ENCODE results near the gene ARX. TPM values are rescaled to one million over a fixed set of nuclear protein-coding genes. Genes with fewer than 3 reads are reported as not detected.

Gene ARX
- total RNA-seq, 1 experiment from 2014 or later = not detected

DNA sequence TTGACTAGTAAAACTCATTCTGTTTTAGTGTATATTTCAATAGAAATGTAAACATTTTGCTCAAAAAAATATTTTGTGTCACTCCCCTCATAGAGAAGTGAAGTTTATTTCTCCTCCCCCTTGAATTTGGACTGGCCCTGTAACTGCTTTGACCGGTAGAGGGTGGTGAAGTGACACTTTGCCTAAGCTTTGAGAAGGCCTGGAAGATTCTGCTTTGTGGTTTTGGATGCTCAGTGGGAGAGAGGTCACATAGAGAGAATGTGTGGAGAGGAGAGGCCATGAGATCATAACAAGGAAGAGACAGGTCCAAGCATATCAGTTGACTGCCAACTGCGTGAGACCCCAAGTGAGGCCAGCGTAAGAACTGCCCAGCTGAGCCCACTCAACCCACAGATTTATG lies 19.1 kb upstream of the ARX start:
- H3K36me3 ChIP-seq (ENCODE audit: insufficient read depth, low read length) = no peaks in the 10 kb centered on the region
- no peaks in the 10 kb centered on the region for H3K9me3 ChIP-seq (ENCODE audit: low read length)
- no peak overlapping the region for H3K4me2 ChIP-seq (ENCODE audit: low read depth, low read length, poor library complexity, severe bottlenecking)
- DNase-seq = no peak
- no peaks in the 10 kb centered on the region for H3K79me2 ChIP-seq (ENCODE audit: low read length)
- no peak overlapping the region for H3K4me3 ChIP-seq (ENCODE audit: low read length)
- H3K4me1 ChIP-seq (ENCODE audit: low read length) = no peaks in the 10 kb centered on the region
- no peaks in the 10 kb centered on the region for H3K9me2 ChIP-seq (replicated peaks; ENCODE audit: insufficient read depth, low read length)
- H4K20me1 ChIP-seq (ENCODE audit: insufficient read depth, low read depth, low read length) = no peaks in the 10 kb centered on the region
- no peaks in the 10 kb centered on the region for H3K27me3 ChIP-seq (ENCODE audit: low read length)
- no peak overlapping the region for H2AFZ ChIP-seq (ENCODE audit: low read length)
- no peak overlapping the region for H3K9ac ChIP-seq (ENCODE audit: low read length)
- no peak overlapping the region for H3K27ac ChIP-seq (ENCODE audit: low read length)

DNA sequence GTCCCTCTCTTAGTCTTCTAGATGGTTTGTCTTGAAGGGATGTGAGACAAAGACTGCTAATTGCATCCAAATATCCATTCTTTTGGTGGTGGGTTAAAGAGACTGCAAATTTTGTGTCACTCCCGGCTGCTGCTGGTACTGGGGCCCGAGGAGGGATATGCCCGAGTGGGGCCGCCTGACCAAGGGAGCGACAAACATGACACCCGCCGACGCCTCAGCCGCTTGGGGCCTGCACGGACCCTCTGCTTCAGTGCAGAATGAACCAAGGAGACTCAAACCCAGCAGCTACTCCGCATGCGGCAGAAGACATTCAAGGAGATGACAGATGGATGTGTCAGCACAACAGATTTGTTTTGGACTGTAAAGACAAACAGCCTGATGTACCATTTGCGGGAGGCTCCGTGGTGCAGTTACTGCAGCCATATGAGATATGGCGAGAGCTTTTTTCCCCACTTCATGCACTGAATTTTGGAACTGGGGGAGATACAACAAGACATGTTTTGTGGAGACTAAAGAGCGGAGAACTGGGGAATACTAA lies 13.6 kb upstream of the ARX start:
- no peak overlapping the region for H3K27ac ChIP-seq (ENCODE audit: low read length)
- no peaks in the 10 kb centered on the region for H3K9me3 ChIP-seq (ENCODE audit: low read length)
- DNase-seq = no peak
- no peak overlapping the region for H3K4me2 ChIP-seq (ENCODE audit: low read depth, low read length, poor library complexity, severe bottlenecking)
- no peak overlapping the region for H3K4me3 ChIP-seq (ENCODE audit: low read length)
- no peaks in the 10 kb centered on the region for H4K20me1 ChIP-seq (ENCODE audit: insufficient read depth, low read depth, low read length)
- H3K79me2 ChIP-seq (ENCODE audit: low read length) = no peaks in the 10 kb centered on the region
- H3K36me3 ChIP-seq (ENCODE audit: insufficient read depth, low read length) = no peaks in the 10 kb centered on the region
- H3K9me2 ChIP-seq (replicated peaks; ENCODE audit: insufficient read depth, low read length) = no peaks in the 10 kb centered on the region
- no peaks in the 10 kb centered on the region for H3K27me3 ChIP-seq (ENCODE audit: low read length)
- H3K4me1 ChIP-seq (ENCODE audit: low read length) = no peaks in the 10 kb centered on the region
- no peak overlapping the region for H2AFZ ChIP-seq (ENCODE audit: low read length)
- H3K9ac ChIP-seq (ENCODE audit: low read length) = no peak overlapping the region

DNA sequence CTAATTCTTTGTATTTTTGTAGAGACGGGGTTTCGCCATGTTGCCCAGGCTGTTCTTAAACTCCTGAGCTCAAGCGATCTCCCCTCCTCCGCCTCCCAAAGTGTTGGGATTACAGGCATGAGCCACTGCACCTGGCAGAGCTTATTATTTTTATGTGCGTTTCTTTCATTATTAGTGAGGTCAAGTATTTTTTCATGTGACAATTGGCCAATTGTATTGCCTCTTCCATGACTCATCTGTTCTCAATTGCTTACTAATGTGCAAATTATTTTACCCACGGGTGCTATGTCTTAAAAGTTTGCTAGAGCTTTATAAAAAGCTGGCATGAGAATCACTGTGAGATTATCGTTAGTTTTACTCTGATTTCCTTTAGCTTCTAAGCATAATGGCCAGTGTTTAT lies 13.0 kb upstream of the ARX start:
- H3K27me3 ChIP-seq (ENCODE audit: low read length) = no peaks in the 10 kb centered on the region
- no peaks in the 10 kb centered on the region for H4K20me1 ChIP-seq (ENCODE audit: insufficient read depth, low read depth, low read length)
- H3K4me1 ChIP-seq (ENCODE audit: low read length) = no peaks in the 10 kb centered on the region
- H3K9ac ChIP-seq (ENCODE audit: low read length) = no peak overlapping the region
- no peak overlapping the region for H2AFZ ChIP-seq (ENCODE audit: low read length)
- no peak overlapping the region for H3K4me3 ChIP-seq (ENCODE audit: low read length)
- no peak overlapping the region for H3K27ac ChIP-seq (ENCODE audit: low read length)
- H3K36me3 ChIP-seq (ENCODE audit: insufficient read depth, low read length) = no peaks in the 10 kb centered on the region
- no peak for DNase-seq
- no peak overlapping the region for H3K4me2 ChIP-seq (ENCODE audit: low read depth, low read length, poor library complexity, severe bottlenecking)
- no peaks in the 10 kb centered on the region for H3K9me3 ChIP-seq (ENCODE audit: low read length)
- no peaks in the 10 kb centered on the region for H3K9me2 ChIP-seq (replicated peaks; ENCODE audit: insufficient read depth, low read length)
- no peaks in the 10 kb centered on the region for H3K79me2 ChIP-seq (ENCODE audit: low read length)

DNA sequence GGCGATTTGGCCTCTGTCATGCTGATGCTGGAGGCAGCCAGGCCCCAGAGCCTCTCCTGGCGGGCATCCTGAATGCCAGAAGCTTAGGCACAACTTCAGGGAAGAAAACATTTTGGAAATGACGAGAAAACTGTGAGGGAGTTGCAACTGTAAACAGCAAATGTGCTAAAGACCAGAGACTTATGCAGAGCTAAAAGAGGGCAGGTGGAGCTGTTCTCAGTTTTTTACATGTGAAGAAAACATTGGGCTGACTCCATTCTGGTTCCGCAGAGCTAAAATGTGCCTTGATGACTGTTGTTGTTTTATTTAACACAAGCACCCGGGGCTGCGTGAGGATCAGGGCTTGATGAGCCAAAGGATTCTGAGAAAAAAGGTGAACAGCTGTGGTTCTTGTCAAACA lies 10.8 kb upstream of the ARX start:
- H3K79me2 ChIP-seq (ENCODE audit: low read length) = no peaks in the 10 kb centered on the region
- no peak for DNase-seq
- no peaks in the 10 kb centered on the region for H3K36me3 ChIP-seq (ENCODE audit: insufficient read depth, low read length)
- H3K9me2 ChIP-seq (replicated peaks; ENCODE audit: insufficient read depth, low read length) = no peaks in the 10 kb centered on the region
- H3K27ac ChIP-seq (ENCODE audit: low read length) = no peak overlapping the region
- no peak overlapping the region for H3K4me2 ChIP-seq (ENCODE audit: low read depth, low read length, poor library complexity, severe bottlenecking)
- H4K20me1 ChIP-seq (ENCODE audit: insufficient read depth, low read depth, low read length) = no peaks in the 10 kb centered on the region
- no peaks in the 10 kb centered on the region for H3K4me1 ChIP-seq (ENCODE audit: low read length)
- no peak overlapping the region for H3K9ac ChIP-seq (ENCODE audit: low read length)
- no peaks in the 10 kb centered on the region for H3K27me3 ChIP-seq (ENCODE audit: low read length)
- no peaks in the 10 kb centered on the region for H3K9me3 ChIP-seq (ENCODE audit: low read length)
- H2AFZ ChIP-seq (ENCODE audit: low read length) = no peak overlapping the region
- H3K4me3 ChIP-seq (ENCODE audit: low read length) = no peak overlapping the region

DNA sequence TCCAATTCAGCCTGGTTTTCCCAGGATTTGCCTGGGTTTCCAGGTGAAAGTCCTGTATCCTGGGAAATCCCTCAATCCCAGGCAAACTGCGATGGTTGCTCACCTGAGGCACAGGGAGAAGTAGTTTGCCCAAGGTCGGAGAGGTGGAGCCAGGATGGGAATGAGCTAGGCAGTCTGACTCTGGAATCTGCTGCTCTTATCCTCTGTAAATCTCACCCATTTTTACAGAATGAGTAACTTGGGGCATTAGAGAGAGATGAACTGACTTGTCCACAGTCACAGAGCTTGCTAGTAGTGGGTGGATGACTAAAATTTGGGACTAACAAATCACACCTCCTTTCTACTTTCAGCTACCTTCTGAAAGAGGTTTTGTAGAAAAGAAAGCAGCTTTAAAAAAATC lies 9.8 kb upstream of the ARX start:
- DNase-seq = no peak
- Histone ChIP-seq H4K20me1 (ENCODE audit: insufficient read depth, low read depth, low read length) (no peaks in the 10 kb centered on the region), H2AFZ (ENCODE audit: low read length) (no peak overlapping the region), H3K27me3 (ENCODE audit: low read length) (no peaks in the 10 kb centered on the region), H3K27ac (ENCODE audit: low read length) (no peak overlapping the region), H3K9ac (ENCODE audit: low read length) (no peak overlapping the region), H3K36me3 (ENCODE audit: insufficient read depth, low read length) (no peaks in the 10 kb centered on the region), H3K4me2 (ENCODE audit: low read depth, low read length, poor library complexity, severe bottlenecking) (no peak overlapping the region), H3K4me3 (ENCODE audit: low read length) (no peak overlapping the region), H3K79me2 (ENCODE audit: low read length) (no peaks in the 10 kb centered on the region), H3K9me3 (ENCODE audit: low read length) (no peaks in the 10 kb centered on the region), H3K4me1 (ENCODE audit: low read length) (no peaks in the 10 kb centered on the region), H3K9me2 (replicated peaks; ENCODE audit: insufficient read depth, low read length) (no peaks in the 10 kb centered on the region)

DNA sequence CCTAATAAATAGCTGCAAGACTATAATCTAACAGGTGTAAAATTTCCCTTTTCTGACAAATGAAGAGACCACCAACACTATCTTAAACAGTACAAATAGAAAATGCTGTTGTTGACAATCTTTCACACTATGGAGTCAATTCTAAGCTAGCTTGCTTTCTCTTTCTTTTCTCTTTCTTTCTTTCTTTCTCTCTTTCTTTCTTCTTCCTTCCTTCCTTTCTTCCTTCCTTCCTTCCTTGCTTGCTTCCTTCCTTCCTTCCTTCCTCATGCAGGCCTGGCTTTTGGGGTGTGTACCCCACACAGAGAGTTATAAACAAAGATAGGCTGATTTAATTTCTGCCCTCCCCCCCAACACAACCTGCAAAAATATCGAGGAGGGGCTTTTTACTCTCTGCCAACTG lies 8.1 kb upstream of the ARX start:
- Histone ChIP-seq H3K9me2 (replicated peaks; ENCODE audit: insufficient read depth, low read length) (no peaks in the 10 kb centered on the region), H3K4me1 (ENCODE audit: low read length) (no peaks in the 10 kb centered on the region)
- no peak for DNase-seq

DNA sequence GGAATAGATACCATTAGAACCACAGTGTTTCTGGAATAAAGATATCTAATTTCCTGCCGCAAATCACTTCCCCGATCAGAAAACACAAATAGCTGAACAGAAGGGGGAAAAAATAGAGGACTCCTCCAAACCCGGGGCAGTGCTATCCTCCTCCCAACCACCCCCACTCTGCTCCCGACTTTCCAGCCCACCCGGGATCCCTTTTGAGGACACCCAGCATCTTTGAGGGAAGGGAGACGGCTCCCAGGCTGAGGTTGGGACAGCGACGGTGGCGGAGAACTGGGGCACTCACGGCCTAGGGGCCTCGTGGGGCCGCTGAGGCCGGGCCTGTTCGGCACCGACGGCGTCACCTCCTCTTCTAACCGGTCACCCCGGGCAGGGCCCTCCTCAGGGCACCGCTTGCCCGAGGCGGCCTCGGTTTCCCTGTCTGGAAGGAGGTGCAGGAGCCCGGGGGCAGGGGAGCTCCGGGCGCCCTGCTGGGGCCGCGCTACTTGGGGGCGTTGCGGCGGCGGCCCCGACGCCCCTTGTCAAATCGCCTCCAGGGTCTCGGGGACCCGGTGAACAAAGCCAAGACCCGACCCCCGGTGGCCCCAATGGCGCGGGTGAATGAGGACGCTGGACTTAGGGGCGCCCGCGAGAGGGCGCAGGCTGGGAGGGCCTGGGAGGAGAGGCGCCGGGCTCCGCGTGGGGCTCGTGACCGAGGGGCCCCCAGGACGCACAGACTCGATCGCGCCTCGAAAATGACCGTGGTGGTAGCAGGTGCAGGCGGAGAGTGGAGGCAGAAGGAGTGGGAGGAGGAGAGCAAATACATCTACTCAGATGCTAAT lies 6.9 kb upstream of the ARX start:
- Histone ChIP-seq H3K9ac (ENCODE audit: low read length) (no peak overlapping the region), H3K9me3 (ENCODE audit: low read length) (no peaks in the 10 kb centered on the region), H3K27ac (ENCODE audit: low read length) (no peak overlapping the region), H4K20me1 (ENCODE audit: insufficient read depth, low read depth, low read length) (no peaks in the 10 kb centered on the region), H3K27me3 (ENCODE audit: low read length) (no peaks in the 10 kb centered on the region), H3K4me2 (ENCODE audit: low read depth, low read length, poor library complexity, severe bottlenecking) (no peak overlapping the region), H3K9me2 (replicated peaks; ENCODE audit: insufficient read depth, low read length) (no peaks in the 10 kb centered on the region), H3K4me3 (ENCODE audit: low read length) (no peak overlapping the region), H3K36me3 (ENCODE audit: insufficient read depth, low read length) (no peaks in the 10 kb centered on the region), H3K79me2 (ENCODE audit: low read length) (no peaks in the 10 kb centered on the region), H3K4me1 (ENCODE audit: low read length) (no peaks in the 10 kb centered on the region), H2AFZ (ENCODE audit: low read length) (no peak overlapping the region)
- DNase-seq = no peak

More for the DNA sequence above, 8.1 kb upstream of the ARX start:
- no peak overlapping the region for H3K4me3 ChIP-seq (ENCODE audit: low read length)
- no peak overlapping the region for H3K4me2 ChIP-seq (ENCODE audit: low read depth, low read length, poor library complexity, severe bottlenecking)
- no peaks in the 10 kb centered on the region for H3K36me3 ChIP-seq (ENCODE audit: insufficient read depth, low read length)
- H3K79me2 ChIP-seq (ENCODE audit: low read length) = no peaks in the 10 kb centered on the region
- no peaks in the 10 kb centered on the region for H3K27me3 ChIP-seq (ENCODE audit: low read length)
- H3K27ac ChIP-seq (ENCODE audit: low read length) = no peak overlapping the region
- no peaks in the 10 kb centered on the region for H4K20me1 ChIP-seq (ENCODE audit: insufficient read depth, low read depth, low read length)
- no peak overlapping the region for H2AFZ ChIP-seq (ENCODE audit: low read length)
- no peak overlapping the region for H3K9ac ChIP-seq (ENCODE audit: low read length)
- H3K9me3 ChIP-seq (ENCODE audit: low read length) = no peaks in the 10 kb centered on the region

DNA sequence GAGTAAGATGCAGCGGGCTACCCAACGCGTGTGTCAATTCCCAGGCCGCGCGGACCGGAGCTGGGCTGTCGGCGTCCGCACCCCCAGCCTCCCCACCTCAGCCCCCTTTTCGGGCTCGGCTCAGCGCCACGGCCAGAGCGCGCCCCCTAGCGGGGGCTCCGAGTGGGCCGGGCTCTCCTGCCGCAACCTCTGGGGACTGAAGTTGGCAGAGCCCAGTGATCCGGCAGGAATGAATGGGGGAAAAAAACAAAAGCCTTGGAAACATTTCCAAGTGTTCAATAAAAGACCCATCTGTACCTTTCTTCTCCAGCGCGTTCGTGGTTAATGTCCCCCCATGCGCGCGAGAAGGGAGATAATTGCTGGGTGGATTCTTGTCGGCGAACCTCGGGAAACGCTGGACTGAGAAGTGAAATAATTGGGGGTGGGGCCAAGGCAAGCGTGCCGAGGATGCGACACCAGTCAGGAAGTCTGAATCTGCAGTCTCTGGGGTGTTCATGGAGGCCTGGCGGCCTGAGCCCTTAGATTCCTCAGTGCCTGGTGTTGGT lies 5.2 kb upstream of the ARX start:
- Histone ChIP-seq H3K27ac (ENCODE audit: low read length) (no peak overlapping the region), H3K9me2 (replicated peaks; ENCODE audit: insufficient read depth, low read length) (no peaks in the 10 kb centered on the region), H3K4me1 (ENCODE audit: low read length) (no peaks in the 10 kb centered on the region), H3K4me3 (ENCODE audit: low read length) (no peak overlapping the region), H3K36me3 (ENCODE audit: insufficient read depth, low read length) (no peaks in the 10 kb centered on the region), H3K4me2 (ENCODE audit: low read depth, low read length, poor library complexity, severe bottlenecking) (peak overlapping the region; percentile 16), H3K79me2 (ENCODE audit: low read length) (no peaks in the 10 kb centered on the region), H3K27me3 (ENCODE audit: low read length) (no peaks in the 10 kb centered on the region), H3K9me3 (ENCODE audit: low read length) (no peaks in the 10 kb centered on the region), H4K20me1 (ENCODE audit: insufficient read depth, low read depth, low read length) (no peaks in the 10 kb centered on the region), H3K9ac (ENCODE audit: low read length) (no peak overlapping the region), H2AFZ (ENCODE audit: low read length) (no peak overlapping the region)
- DNase-seq = peak; percentile 66

Measured in Karpas-422 (cell line).